Naive thymus-derived CD4-positive, alpha-beta T cell (primary cell): ENCODE data around the gene ADGRG1. TPM values are rescaled to one million over a fixed set of nuclear protein-coding genes. Genes with fewer than 3 reads are reported as not detected.

ENCODE experiments used
- ATAC-seq: fragments of 150-1000 bp; cut with Tn5 transposase; 2 replicates; pipeline ENCODE4 v1.10.0; 2021; ENCODE audit warnings: mild to moderate bottlenecking, moderate library complexity
- CTCF ChIA-PET: fragments of 350-600 bp; sonication (Branson Sonifier 250); formaldehyde crosslinking; loops from one replicate; lab custom pipeline; 2021; ENCODE audit warnings: antibody characterized with exemption; lab: Charles Lee
- POLR2A ChIA-PET: fragments of 350-600 bp; sonication (Branson Sonifier 250); formaldehyde crosslinking; loops from one replicate; lab custom pipeline; 2021; ENCODE audit warnings: antibody characterized with exemption, inconsistent platforms; lab: Charles Lee
- DNase-seq, 9 donors: peaks; one replicate each; pipeline versions ENCODE4 v3.0.0 to v3.0.0-alpha.2; 2020 to 2022; ENCODE audit warnings: mixed read lengths in 1 of 9
- H3K27ac ChIP-seq: one replicate; pipeline ENCODE4 v1.7.0; 2013; ENCODE audit warnings: mild to moderate bottlenecking, low read depth, low read length, moderate library complexity
- H3K27me3 ChIP-seq, 2 donors: one replicate each; pipeline ENCODE4 v1.7.0; 2013; ENCODE audit warnings: low read length in 2 of 2, mild to moderate bottlenecking in 2 of 2, moderate library complexity in 2 of 2; ENCODE audit not compliant: control insufficient read depth in 2 of 2, insufficient read depth in 2 of 2
- H3K36me3 ChIP-seq, 3 experiments: 1 replicate in 2 of 3; 2 replicates in 1 of 3; pipeline ENCODE4 v1.7.0; 2013; ENCODE audit warnings: low read length in 3 of 3, mild to moderate bottlenecking in 3 of 3, moderate library complexity in 1 of 3; ENCODE audit not compliant: insufficient read depth in 3 of 3, control insufficient read depth in 2 of 3
- H3K4me1 ChIP-seq, 2 donors: one replicate each; pipeline ENCODE4 v1.7.0; 2013; ENCODE audit warnings: low read length in 2 of 2, mild to moderate bottlenecking in 2 of 2, moderate library complexity in 1 of 2; ENCODE audit not compliant: control insufficient read depth in 2 of 2, insufficient read depth in 2 of 2
- H3K4me3 ChIP-seq: 2 replicates; pipeline ENCODE4 v1.7.0; 2013; ENCODE audit warnings: mild to moderate bottlenecking, low read length
- H3K9me3 ChIP-seq, 3 experiments: 1 replicate in 2 of 3; 2 replicates in 1 of 3; pipeline ENCODE4 v1.7.0; 2013; ENCODE audit warnings: low read length in 3 of 3; ENCODE audit not compliant: control insufficient read depth in 2 of 3
- H3K27ac Mint-ChIP-seq, 9 donors: one replicate each; pipeline ENCODE4 v1.8.0; 2020 to 2022; ENCODE audit warnings: mixed read lengths in 9 of 9, mild to moderate bottlenecking in 8 of 9, moderate library complexity in 5 of 9, inconsistent platforms in 2 of 9
- H3K27me3 Mint-ChIP-seq, 5 donors: one replicate each; pipeline ENCODE4 v1.8.0; 2021 to 2022; ENCODE audit warnings: mixed read lengths in 5 of 5, mild to moderate bottlenecking in 1 of 5
- H3K36me3 Mint-ChIP-seq, 5 donors: one replicate each; pipeline ENCODE4 v1.8.0; 2020 to 2022; ENCODE audit warnings: mixed read lengths in 5 of 5, mild to moderate bottlenecking in 3 of 5, inconsistent platforms in 1 of 5
- H3K4me1 Mint-ChIP-seq, 7 donors: one replicate each; pipeline ENCODE4 v1.8.0; 2020 to 2022; ENCODE audit warnings: mixed read lengths in 7 of 7, mild to moderate bottlenecking in 3 of 7, inconsistent platforms in 1 of 7
- H3K4me3 Mint-ChIP-seq, 10 donors: one replicate each; pipeline ENCODE4 v1.8.0; 2020 to 2022; ENCODE audit warnings: mild to moderate bottlenecking in 10 of 10, mixed read lengths in 10 of 10, moderate library complexity in 6 of 10, inconsistent platforms in 2 of 10
- H3K9me3 Mint-ChIP-seq, 11 donors: one replicate each; pipeline ENCODE4 v1.8.0; 2020 to 2022; ENCODE audit warnings: mixed read lengths in 11 of 11, mild to moderate bottlenecking in 4 of 11, inconsistent platforms in 1 of 11, moderate library complexity in 1 of 11
- intact Hi-C, 2 donors: fragments of 100-400 bp; cut with micrococcal nuclease; formaldehyde crosslinking; loops; one replicate each; pipeline ENCODE4 v1.15.1; 2023
- polyA plus RNA-seq, 2 donors: library from polyadenylated mRNA; unstranded; fragments of 300-500 nt; fragmentation: Illumina TruSeq; gene quantifications; one replicate each; pipeline ENCODE4 v1.2.3, GENCODE V29; 2021
- total RNA-seq, 6 experiments: library from RNA in 5 of 6; stranded (reverse) in 5 of 6; gene quantifications; 1 replicate in 5 of 6; 2 replicates in 1 of 6; pipeline ENCODE4 v1.2.3 and lab custom pipeline; 2021 to 2026

The ADGRG1 gene
- total and polyA plus RNA-seq, 7 experiments from 2014 or later = 0.07 to 96.0 (median 1.5) TPM

DNA sequence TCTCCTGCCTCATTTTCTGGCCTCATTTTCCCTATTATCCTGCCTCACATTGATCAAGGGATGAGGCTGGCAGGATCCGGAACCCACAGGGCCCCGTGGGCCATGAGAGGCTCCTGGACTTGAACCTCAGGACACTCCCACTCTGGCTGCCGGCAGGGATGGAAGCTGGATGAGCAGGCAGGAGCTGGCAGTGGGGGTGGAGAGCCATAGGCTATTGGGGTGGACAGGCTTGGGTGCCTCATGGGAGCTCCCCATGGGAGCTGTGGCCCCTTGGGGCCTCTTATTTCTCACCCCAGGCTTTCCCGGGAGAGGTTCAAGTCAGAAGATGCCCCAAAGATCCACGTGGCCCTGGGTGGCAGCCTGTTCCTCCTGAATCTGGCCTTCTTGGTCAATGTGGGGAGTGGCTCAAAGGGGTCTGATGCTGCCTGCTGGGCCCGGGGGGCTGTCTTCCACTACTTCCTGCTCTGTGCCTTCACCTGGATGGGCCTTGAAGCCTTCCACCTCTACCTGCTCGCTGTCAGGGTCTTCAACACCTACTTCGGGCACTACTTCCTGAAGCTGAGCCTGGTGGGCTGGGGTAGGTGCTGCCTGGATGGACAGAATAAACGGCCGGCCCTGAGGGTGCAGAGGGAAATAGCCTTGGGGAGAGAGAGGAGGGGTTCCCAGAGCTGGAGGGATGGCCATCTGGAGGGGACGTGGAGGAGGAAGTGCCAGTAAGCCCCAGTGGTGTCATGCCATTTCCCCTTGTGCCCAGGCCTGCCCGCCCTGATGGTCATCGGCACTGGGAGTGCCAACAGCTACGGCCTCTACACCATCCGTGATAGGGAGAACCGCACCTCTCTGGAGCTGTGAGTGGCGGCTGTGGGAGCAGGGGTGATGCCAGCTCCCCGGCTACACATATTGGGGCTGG is 55.5 kb downstream of the ADGRG1 start:
- H3K27me3 Mint-ChIP-seq = no peaks in the 10 kb centered on the region
- Histone ChIP-seq H3K36me3 (no peaks in the 10 kb centered on the region), H3K9me3 (no peaks in the 10 kb centered on the region), H3K27me3 (no peaks in the 10 kb centered on the region), H3K27ac (no peak overlapping the region), H3K4me3 (no peak overlapping the region), H3K4me1 (no peaks in the 10 kb centered on the region)
- H3K4me1 Mint-ChIP-seq = peaks cover 0 to 8% (median under 1%) of the 10 kb centered on the region in 7 donors
- CTCF ChIA-PET = no interaction called here
- H3K4me3 Mint-ChIP-seq = no peak overlapping the region
- no peaks in the 10 kb centered on the region for H3K36me3 Mint-ChIP-seq
- POLR2A ChIA-PET = no interaction called here
- no peak for ATAC-seq
- DNase-seq = no peak
- H3K9me3 Mint-ChIP-seq = no peaks in the 10 kb centered on the region
- intact Hi-C loops = no loop called here
- H3K27ac Mint-ChIP-seq = peak overlapping the region in 2 of 9 donors; percentile 6 to 81

- Histone ChIP-seq H3K4me3 (no peak overlapping the region), H3K9me3 (no peaks in the 10 kb centered on the region), H3K27me3 (no peaks in the 10 kb centered on the region), H3K36me3 (no peaks in the 10 kb centered on the region), H3K27ac (no peak overlapping the region), H3K4me1 (peaks cover 3 to 5% of the 10 kb centered on the region in 2 donors)
- Mint-ChIP-seq H3K4me3 (no peak overlapping the region), H3K4me1 (peaks cover 7 to 13% (median 10%) of the 10 kb centered on the region in 7 donors), H3K9me3 (no peaks in the 10 kb centered on the region), H3K27ac (no peak overlapping the region), H3K27me3 (no peaks in the 10 kb centered on the region), H3K36me3 (no peaks in the 10 kb centered on the region)
- no peak for DNase-seq
- intact Hi-C loops = no loop called here
- POLR2A ChIA-PET = no interaction called here
- CTCF ChIA-PET = interaction anchor here (0.6 kb wide), 1 partner anchor 150 kb away, joined by 3 read pairs; no protein-coding TSS in a partner anchor
- ATAC-seq = no peak
These were observed 56.4 kb downstream of the ADGRG1 start for GRCh38 chr16:57684626-57685358.

DNA sequence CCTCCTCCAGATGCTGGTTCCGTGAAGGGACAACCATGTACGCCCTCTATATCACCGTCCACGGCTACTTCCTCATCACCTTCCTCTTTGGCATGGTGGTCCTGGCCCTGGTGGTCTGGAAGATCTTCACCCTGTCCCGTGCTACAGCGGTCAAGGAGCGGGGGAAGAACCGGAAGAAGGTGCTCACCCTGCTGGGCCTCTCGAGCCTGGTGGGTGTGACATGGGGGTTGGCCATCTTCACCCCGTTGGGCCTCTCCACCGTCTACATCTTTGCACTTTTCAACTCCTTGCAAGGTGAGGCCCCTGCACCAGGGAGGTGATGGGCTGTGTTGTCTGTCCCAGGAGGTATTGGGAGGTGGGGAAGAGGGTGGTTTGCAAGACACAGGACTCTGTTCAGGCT is 57.2 kb downstream of the ADGRG1 start:
- no peaks in the 10 kb centered on the region for H3K9me3 Mint-ChIP-seq
- POLR2A ChIA-PET = no interaction called here
- H3K27me3 Mint-ChIP-seq = no peaks in the 10 kb centered on the region
- H3K4me3 Mint-ChIP-seq = no peak overlapping the region
- CTCF ChIA-PET = interaction anchor here (0.6 kb wide), 1 partner anchor 151 kb away, joined by 3 read pairs; no protein-coding TSS in a partner anchor
- H3K27me3 ChIP-seq = no peaks in the 10 kb centered on the region
- no peaks in the 10 kb centered on the region for H3K36me3 Mint-ChIP-seq
- H3K4me1 Mint-ChIP-seq = peaks cover 12 to 18% (median 15%) of the 10 kb centered on the region in 7 donors
- no peak overlapping the region for H3K27ac ChIP-seq
- no peaks in the 10 kb centered on the region for H3K36me3 ChIP-seq
- no peak overlapping the region for H3K27ac Mint-ChIP-seq
- H3K9me3 ChIP-seq = no peaks in the 10 kb centered on the region
- peaks cover 10 to 12% of the 10 kb centered on the region in 2 donors for H3K4me1 ChIP-seq
- intact Hi-C loops = no loop called here
- DNase-seq (no peak), ATAC-seq (no peak)
- no peak overlapping the region for H3K4me3 ChIP-seq

GRCh38 chr16:57686577-57686976 is 58.1 kb downstream of the ADGRG1 start:
- ATAC-seq = no peak
- Histone ChIP-seq H3K4me1 (peaks cover 10 to 12% of the 10 kb centered on the region in 2 donors), H3K4me3 (no peak overlapping the region), H3K27me3 (no peaks in the 10 kb centered on the region), H3K36me3 (no peaks in the 10 kb centered on the region), H3K27ac (no peak overlapping the region), H3K9me3 (no peaks in the 10 kb centered on the region)
- Mint-ChIP-seq H3K27me3 (no peaks in the 10 kb centered on the region), H3K27ac (no peak overlapping the region), H3K4me3 (no peak overlapping the region), H3K9me3 (no peaks in the 10 kb centered on the region), H3K36me3 (no peaks in the 10 kb centered on the region), H3K4me1 (peaks cover 12 to 20% (median 16%) of the 10 kb centered on the region in 7 donors)
- CTCF ChIA-PET = interaction anchor here (1.1 kb wide), 1 partner anchor 820 kb away, joined by 3 read pairs; no protein-coding TSS in a partner anchor
- intact Hi-C loops = no loop called here
- DNase-seq = no peak
- POLR2A ChIA-PET = no interaction called here

GRCh38 chr16:57687363-57687929 is 59.0 kb downstream of the ADGRG1 start:
- no peaks in the 10 kb centered on the region for H3K36me3 ChIP-seq
- intact Hi-C loops = no loop called here
- H3K27ac Mint-ChIP-seq = peak overlapping the region in 8 of 9 donors; percentile 10 to 82 (median 50)
- H3K4me3 Mint-ChIP-seq = no peak overlapping the region
- no peak for ATAC-seq
- no peaks in the 10 kb centered on the region for H3K27me3 ChIP-seq
- H3K27ac ChIP-seq = no peak overlapping the region
- no peaks in the 10 kb centered on the region for H3K36me3 Mint-ChIP-seq
- peaks cover 10 to 12% of the 10 kb centered on the region in 2 donors for H3K4me1 ChIP-seq
- ChIA-PET CTCF (interaction anchor here (1.1 kb wide), 1 partner anchor 821 kb away, joined by 3 read pairs; no protein-coding TSS in a partner anchor), POLR2A (no interaction called here)
- no peak overlapping the region for H3K4me3 ChIP-seq
- H3K9me3 Mint-ChIP-seq = no peaks in the 10 kb centered on the region
- peaks cover 12 to 20% (median 16%) of the 10 kb centered on the region in 7 donors for H3K4me1 Mint-ChIP-seq
- H3K27me3 Mint-ChIP-seq = peaks cover 0 to 3% (median 0%) of the 10 kb centered on the region in 5 donors
- DNase-seq = no peak
- H3K9me3 ChIP-seq = no peaks in the 10 kb centered on the region

DNA sequence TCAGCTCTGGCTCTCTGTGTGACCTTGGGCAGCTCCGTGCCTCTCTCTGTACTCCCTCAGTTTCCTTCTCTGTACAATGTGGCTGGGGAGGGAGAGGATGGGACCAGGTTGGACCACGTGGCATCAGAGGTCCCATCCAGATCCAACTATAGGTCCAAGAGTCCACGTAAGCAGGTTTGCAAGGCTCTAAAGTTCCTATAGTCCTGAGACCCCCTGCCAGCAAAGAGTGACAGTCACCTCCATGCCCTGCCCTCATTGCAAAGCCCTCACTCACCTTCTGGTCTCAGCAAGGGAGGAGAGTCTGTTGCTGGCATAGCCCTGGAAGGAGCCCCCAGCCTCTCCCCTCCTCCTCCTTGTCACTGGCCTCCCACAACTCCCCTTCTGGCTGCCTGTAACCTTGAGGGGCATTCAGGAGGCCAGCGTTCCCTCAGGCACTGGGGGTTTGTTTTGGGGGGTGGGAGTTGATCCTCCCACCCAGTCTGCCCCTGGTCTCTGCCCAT is 60.1 kb downstream of the ADGRG1 start:
- H3K27ac Mint-ChIP-seq = peak overlapping the region; percentile 24 to 91 (median 88)
- Histone ChIP-seq H3K4me3 (no peak overlapping the region), H3K36me3 (no peaks in the 10 kb centered on the region), H3K9me3 (no peaks in the 10 kb centered on the region), H3K27me3 (no peaks in the 10 kb centered on the region), H3K4me1 (peaks cover 10 to 12% of the 10 kb centered on the region in 2 donors), H3K27ac (no peak overlapping the region)
- intact Hi-C loops = no loop called here
- H3K36me3 Mint-ChIP-seq = no peaks in the 10 kb centered on the region
- no peak overlapping the region for H3K4me3 Mint-ChIP-seq
- peaks cover 12 to 20% (median 16%) of the 10 kb centered on the region in 7 donors for H3K4me1 Mint-ChIP-seq
- CTCF ChIA-PET = no interaction called here
- DNase-seq = no peak
- peaks cover 0 to 9% (median 0%) of the 10 kb centered on the region in 5 donors for H3K27me3 Mint-ChIP-seq
- POLR2A ChIA-PET = no interaction called here
- no peak for ATAC-seq
- H3K9me3 Mint-ChIP-seq = no peaks in the 10 kb centered on the region
